Endothelial cell (in vitro differentiated cells): ENCODE results near the gene VWA5B1. TPM values are rescaled to one million over a fixed set of nuclear protein-coding genes. Genes with fewer than 3 reads are reported as not detected.

Source experiments
- DNase-seq: peaks from one replicate; pipeline ENCODE4 v3.0.0; 2021; ENCODE audit warnings: low spot score
- H3K27ac Mint-ChIP-seq: one replicate; pipeline ENCODE4 v1.8.0; 2021; ENCODE audit warnings: mixed read lengths, inconsistent platforms; ENCODE audit not compliant: unreplicated experiment
- H3K27me3 Mint-ChIP-seq: one replicate; pipeline ENCODE4 v1.8.0; 2021; ENCODE audit warnings: mild to moderate bottlenecking, moderate library complexity, mixed read lengths, inconsistent platforms; ENCODE audit not compliant: unreplicated experiment
- H3K36me3 Mint-ChIP-seq: one replicate; pipeline ENCODE4 v1.8.0; 2021; ENCODE audit warnings: mild to moderate bottlenecking, low read depth, mixed read lengths, inconsistent platforms; ENCODE audit not compliant: unreplicated experiment
- H3K4me1 Mint-ChIP-seq: one replicate; pipeline ENCODE4 v1.8.0; 2021; ENCODE audit warnings: mild to moderate bottlenecking, mixed read lengths, inconsistent platforms; ENCODE audit not compliant: unreplicated experiment
- H3K4me3 Mint-ChIP-seq: one replicate; pipeline ENCODE4 v1.8.0; 2021; ENCODE audit warnings: mild to moderate bottlenecking, mixed read lengths, inconsistent platforms; ENCODE audit not compliant: unreplicated experiment
- H3K9me3 Mint-ChIP-seq: one replicate; pipeline ENCODE4 v1.8.0; 2021; ENCODE audit warnings: mixed read lengths, inconsistent platforms; ENCODE audit not compliant: unreplicated experiment
- CTCF ChIP-seq: fragments of 200-600 bp; sonication (generic); IDR thresholded peaks from one replicate; pipeline ENCODE4 v1.5.0; 2021; ENCODE audit warnings: antibody characterized with exemption; ENCODE audit not compliant: unreplicated experiment
- total RNA-seq: library from RNA; stranded (reverse); fragmentation: NEBNext Ultra II Directional; extraction: Animal tissue kit (Norgen Biotek cat#: 25700); gene quantifications from one replicate; pipeline ENCODE4 v1.2.1, GENCODE V29; 2021; ENCODE audit not compliant: unreplicated experiment

Gene VWA5B1
- total RNA-seq, 1 donor from 2014 or later = not detected

GRCh38 chr1:20320704-20321103, 30.0 kb downstream of the VWA5B1 start:
- no peak overlapping the region for H3K4me3 Mint-ChIP-seq
- H3K27me3 Mint-ChIP-seq = peaks cover 2% of the 10 kb centered on the region
- no peaks in the 10 kb centered on the region for H3K9me3 Mint-ChIP-seq
- H3K27ac Mint-ChIP-seq = no peak overlapping the region
- no peak for TF ChIP-seq CTCF
- no peaks in the 10 kb centered on the region for H3K36me3 Mint-ChIP-seq
- H3K4me1 Mint-ChIP-seq = peaks cover 17% of the 10 kb centered on the region
- no peak for DNase-seq

GRCh38 chr1:20321573-20321972, 30.9 kb downstream of the VWA5B1 start:
- H3K27me3 Mint-ChIP-seq = peaks cover 2% of the 10 kb centered on the region
- H3K9me3 Mint-ChIP-seq = no peaks in the 10 kb centered on the region
- no peak for DNase-seq
- no peaks in the 10 kb centered on the region for H3K36me3 Mint-ChIP-seq
- H3K4me1 Mint-ChIP-seq = peaks cover 17% of the 10 kb centered on the region
- TF ChIP-seq CTCF = no peak
- H3K27ac Mint-ChIP-seq = no peak overlapping the region
- no peak overlapping the region for H3K4me3 Mint-ChIP-seq

DNA sequence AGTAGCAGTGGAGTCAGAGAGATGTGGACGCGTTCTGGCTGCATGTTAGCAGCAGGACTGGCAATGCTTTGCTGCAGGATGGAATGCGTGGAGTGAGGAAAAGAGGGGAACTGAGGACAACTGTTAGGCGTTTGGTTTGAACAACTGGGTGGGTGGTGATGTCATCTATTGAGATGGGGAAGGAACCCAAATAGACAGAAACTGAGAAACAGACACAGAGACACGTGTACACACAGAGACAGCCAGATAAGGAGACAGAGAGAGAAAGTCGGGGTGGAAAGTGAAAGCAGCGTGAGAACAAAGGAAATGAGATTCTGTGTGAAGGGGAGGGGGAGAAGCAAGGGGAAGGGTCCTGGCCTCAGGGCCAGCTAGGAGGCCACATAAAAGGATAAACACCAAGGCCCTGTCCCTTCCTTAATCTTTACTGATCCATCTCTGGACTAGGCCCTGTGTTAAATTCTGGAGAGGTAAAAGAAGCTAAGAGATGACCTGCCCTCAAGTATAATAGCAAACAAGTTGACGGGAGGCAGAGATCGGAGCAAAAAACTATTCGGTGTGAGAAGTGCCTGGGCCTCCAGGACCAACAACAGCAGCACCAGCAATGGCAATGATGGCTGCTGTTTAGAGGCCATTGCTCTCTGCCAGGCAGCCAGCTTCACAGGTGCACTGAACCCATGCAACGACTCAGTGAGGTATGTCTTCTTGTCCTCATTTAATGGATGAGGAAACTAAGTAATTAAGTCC, 31.6 kb downstream of the VWA5B1 start:
- no peak for DNase-seq
- H3K27ac Mint-ChIP-seq = no peak overlapping the region
- no peaks in the 10 kb centered on the region for H3K9me3 Mint-ChIP-seq
- peaks cover 17% of the 10 kb centered on the region for H3K4me1 Mint-ChIP-seq
- TF ChIP-seq CTCF = no peak
- no peaks in the 10 kb centered on the region for H3K36me3 Mint-ChIP-seq
- H3K27me3 Mint-ChIP-seq = peaks cover 2% of the 10 kb centered on the region
- no peak overlapping the region for H3K4me3 Mint-ChIP-seq

GRCh38 chr1:20322825-20323612, 32.3 kb downstream of the VWA5B1 start:
- H3K4me1 Mint-ChIP-seq = peaks cover 17% of the 10 kb centered on the region
- DNase-seq = no peak
- no peak overlapping the region for H3K4me3 Mint-ChIP-seq

More at GRCh38 chr1:20322825-20323612, 32.3 kb downstream of the VWA5B1 start:
- H3K9me3 Mint-ChIP-seq = no peaks in the 10 kb centered on the region
- TF ChIP-seq CTCF = no peak
- no peak overlapping the region for H3K27ac Mint-ChIP-seq
- H3K36me3 Mint-ChIP-seq = no peaks in the 10 kb centered on the region
- H3K27me3 Mint-ChIP-seq = peaks cover 2% of the 10 kb centered on the region
